ENCODE results near the gene CDCP1. TPM values are rescaled to one million over a fixed set of nuclear protein-coding genes. Genes with fewer than 3 reads are reported as not detected.

Gene CDCP1
- total RNA-seq, 2 donors from 2014 or later: 8.9 to 13.1 TPM

- Histone ChIP-seq H3K27ac (ENCODE audit: low read depth, low read length) (no peak overlapping the region), H3K9ac (ENCODE audit: extremely low read depth, low read length, poor library complexity, severe bottlenecking) (no peak overlapping the region), H3K4me3 (ENCODE audit: low read length) (no peak overlapping the region), H3K36me3 (ENCODE audit: control insufficient read depth, insufficient read depth, low read length) (no peaks in the 10 kb centered on the region), H3K27me3 (ENCODE audit: control insufficient read depth, insufficient read depth, low read length, poor library complexity, severe bottlenecking) (no peaks in the 10 kb centered on the region), H3K9me3 (ENCODE audit: control insufficient read depth, low read length) (no peaks in the 10 kb centered on the region), H3K4me1 (ENCODE audit: control insufficient read depth, insufficient read depth, low read length) (peaks cover 17% of the 10 kb centered on the region)
- Mint-ChIP-seq H3K27ac (no peak overlapping the region), H3K27me3 (ENCODE audit: insufficient read depth) (peaks cover 37% of the 10 kb centered on the region), H3K36me3 (ENCODE audit: low read depth) (no peaks in the 10 kb centered on the region), H3K9me3 (no peaks in the 10 kb centered on the region), H3K4me1 (peaks cover 42% of the 10 kb centered on the region), H3K4me3 (no peak overlapping the region)
- 92% methylated on average over 2 of the region's 2 CpGs; no CpG with 5 or more reads in 1 of the 2 experiments for WGBS, 2 experiments (ENCODE audit: insufficient coverage in 1 of 2, insufficient read length in 1 of 2)
- DNase-seq: no peak
- no peak for TF ChIP-seq CTCF (conservative IDR thresholded peaks at IDR 0.05)
These were observed 87.0 kb downstream of the CDCP1 start for GRCh38 chr3:45059132-45059531.

GRCh38 chr3:45057557-45057956 lies 88.6 kb downstream of the CDCP1 start:
- TF ChIP-seq CTCF (conservative IDR thresholded peaks at IDR 0.05): no peak
- Histone ChIP-seq H3K4me3 (ENCODE audit: low read length) (no peak overlapping the region), H3K27ac (ENCODE audit: low read depth, low read length) (no peak overlapping the region), H3K9ac (ENCODE audit: extremely low read depth, low read length, poor library complexity, severe bottlenecking) (no peak overlapping the region), H3K27me3 (ENCODE audit: control insufficient read depth, insufficient read depth, low read length, poor library complexity, severe bottlenecking) (no peaks in the 10 kb centered on the region), H3K4me1 (ENCODE audit: control insufficient read depth, insufficient read depth, low read length) (peaks cover 17% of the 10 kb centered on the region), H3K36me3 (ENCODE audit: control insufficient read depth, insufficient read depth, low read length) (no peaks in the 10 kb centered on the region), H3K9me3 (ENCODE audit: control insufficient read depth, low read length) (no peaks in the 10 kb centered on the region)
- Mint-ChIP-seq H3K36me3 (ENCODE audit: low read depth) (no peaks in the 10 kb centered on the region), H3K27ac (no peak overlapping the region), H3K9me3 (no peaks in the 10 kb centered on the region), H3K4me3 (no peak overlapping the region), H3K4me1 (peaks cover 42% of the 10 kb centered on the region), H3K27me3 (ENCODE audit: insufficient read depth) (peaks cover 51% of the 10 kb centered on the region)
- 86 to 100% methylated on average over 1 to 3 of the region's 3 CpGs for WGBS, 2 experiments (ENCODE audit: insufficient coverage in 1 of 2, insufficient read length in 1 of 2)
- no peak for DNase-seq

GRCh38 chr3:45056608-45057301 lies 89.4 kb downstream of the CDCP1 start:
- Histone ChIP-seq H3K27me3 (ENCODE audit: control insufficient read depth, insufficient read depth, low read length, poor library complexity, severe bottlenecking) (no peaks in the 10 kb centered on the region), H3K9ac (ENCODE audit: extremely low read depth, low read length, poor library complexity, severe bottlenecking) (no peak overlapping the region), H3K27ac (ENCODE audit: low read depth, low read length) (no peak overlapping the region), H3K4me1 (ENCODE audit: control insufficient read depth, insufficient read depth, low read length) (peaks cover 17% of the 10 kb centered on the region), H3K36me3 (ENCODE audit: control insufficient read depth, insufficient read depth, low read length) (no peaks in the 10 kb centered on the region), H3K4me3 (ENCODE audit: low read length) (no peak overlapping the region), H3K9me3 (ENCODE audit: control insufficient read depth, low read length) (no peaks in the 10 kb centered on the region)
- H3K9me3 Mint-ChIP-seq: no peaks in the 10 kb centered on the region
- H3K4me1 Mint-ChIP-seq: peaks cover 42% of the 10 kb centered on the region
- 30 to 37% methylated on average over 3 to 5 of the region's 5 CpGs for WGBS, 2 experiments (ENCODE audit: insufficient coverage in 1 of 2, insufficient read length in 1 of 2)
- H3K27ac Mint-ChIP-seq: no peak overlapping the region
- no peak overlapping the region for H3K4me3 Mint-ChIP-seq
- peaks cover 57% of the 10 kb centered on the region for H3K27me3 Mint-ChIP-seq (ENCODE audit: insufficient read depth)
- TF ChIP-seq CTCF (conservative IDR thresholded peaks at IDR 0.05): no peak
- DNase-seq: peak; percentile 90
- no peaks in the 10 kb centered on the region for H3K36me3 Mint-ChIP-seq (ENCODE audit: low read depth)

Measured in endodermal cell (in vitro differentiated cells).